Thoracic aorta (tissue), 2 donors: ENCODE data around the gene SYNE2. TPM values are rescaled to one million over a fixed set of nuclear protein-coding genes. Genes with fewer than 3 reads are reported as not detected.

ENCODE experiments used
- ATAC-seq: fragments of 150-250 bp; one replicate; pipeline ENCODE4 v1.8.0; 2017; ENCODE audit warnings: low read depth; ENCODE audit not compliant: insufficient number of reproducible peaks, low FRiP score
- DNase-seq: peaks from one replicate; pipeline ENCODE4 v3.0.0-alpha.2; 2020; ENCODE audit warnings: low spot score
- H3K27ac ChIP-seq, 2 donors: fragments of 200-600 bp; sonication (generic); 1 replicate in 1 of 2; 2 replicates in 1 of 2; pipeline ENCODE4 v1.5.1; 2016; ENCODE audit warnings: mild to moderate bottlenecking in 2 of 2, moderate library complexity in 2 of 2
- H3K27me3 ChIP-seq: fragments of 200-600 bp; sonication (generic); replicated peaks from 2 replicates; pipeline ENCODE4 v1.6.0; 2016; ENCODE audit warnings: mild to moderate bottlenecking; ENCODE audit not compliant: insufficient read depth
- H3K36me3 ChIP-seq: fragments of 200-600 bp; sonication (generic); one replicate; pipeline ENCODE4 v1.5.1; 2016
- H3K4me1 ChIP-seq, 2 donors: fragments of 200-600 bp; sonication (generic); 1 replicate in 1 of 2; 2 replicates in 1 of 2; pipeline versions ENCODE4 v1.5.1 to v1.6.0; 2016; ENCODE audit warnings: low read depth in 2 of 2, mild to moderate bottlenecking in 1 of 2; ENCODE audit not compliant: control insufficient read depth in 1 of 2
- H3K4me3 ChIP-seq: fragments of 200-600 bp; sonication (generic); 2 replicates; pipeline ENCODE4 v1.5.1; 2016; ENCODE audit warnings: mild to moderate bottlenecking
- H3K9me3 ChIP-seq: fragments of 200-600 bp; sonication (generic); 2 replicates; pipeline ENCODE4 v1.5.1; 2016
- CTCF ChIP-seq: fragments of 200-600 bp; sonication (generic); IDR thresholded peaks from one replicate; pipeline ENCODE4 v1.5.1; 2019; ENCODE audit warnings: antibody characterized with exemption
- total RNA-seq, 2 donors: library from RNA; depleted of rRNA; stranded (reverse); fragments of >200 nt; gene quantifications; one replicate each; pipeline versions ENCODE4 v1.1.0 to v1.2.3, GENCODE V29; 2016

Gene SYNE2
- total RNA-seq, 2 donors from 2014 or later, result 125 to 256 TPM

- no peak overlapping the region for H3K4me3 ChIP-seq
- DNase-seq (no peak), ATAC-seq (no peak)
- no peak overlapping the region for H3K27ac ChIP-seq
- H3K27me3 ChIP-seq, result no peaks in the 10 kb centered on the region
- peaks cover 8% of the 10 kb centered on the region for H3K36me3 ChIP-seq
- H3K9me3 ChIP-seq, result no peaks in the 10 kb centered on the region
- TF ChIP-seq CTCF, result no peak
- peaks cover 0 to 20% of the 10 kb centered on the region in 2 donors for H3K4me1 ChIP-seq
Observed at GRCh38 chr14:64233531-64234190, 380.9 kb downstream of the SYNE2 start.

GRCh38 chr14:64234877-64235651 lies 382.3 kb downstream of the SYNE2 start:
- no peak for TF ChIP-seq CTCF
- no peak for ATAC-seq

GRCh38 chr14:64235652-64236640 lies 383.1 kb downstream of the SYNE2 start:
- Histone ChIP-seq H3K4me3 (no peak overlapping the region), H3K9me3 (no peaks in the 10 kb centered on the region), H3K27me3 (no peaks in the 10 kb centered on the region), H3K4me1 (peaks cover 0 to 20% of the 10 kb centered on the region in 2 donors), H3K36me3 (no peaks in the 10 kb centered on the region), H3K27ac (no peak overlapping the region)
- DNase-seq (no peak), ATAC-seq (no peak)
- no peak for TF ChIP-seq CTCF

More at GRCh38 chr14:64234877-64235651, 382.3 kb downstream of the SYNE2 start:
- Histone ChIP-seq H3K27me3 (no peaks in the 10 kb centered on the region), H3K27ac (no peak overlapping the region), H3K4me1 (peaks cover 0 to 20% of the 10 kb centered on the region in 2 donors), H3K9me3 (no peaks in the 10 kb centered on the region), H3K36me3 (no peaks in the 10 kb centered on the region), H3K4me3 (no peak overlapping the region)
- DNase-seq, result no peak

GRCh38 chr14:64238049-64238448 lies 385.2 kb downstream of the SYNE2 start:
- ATAC-seq, result no peak

More at GRCh38 chr14:64238049-64238448, 385.2 kb downstream of the SYNE2 start:
- no peaks in the 10 kb centered on the region for H3K9me3 ChIP-seq
- no peak for DNase-seq
- no peak for TF ChIP-seq CTCF
- H3K4me3 ChIP-seq, result no peak overlapping the region
- no peaks in the 10 kb centered on the region for H3K36me3 ChIP-seq
- H3K27ac ChIP-seq, result no peak overlapping the region
- H3K4me1 ChIP-seq, result peaks cover 0 to 20% of the 10 kb centered on the region in 2 donors
- H3K27me3 ChIP-seq, result no peaks in the 10 kb centered on the region
